Fibroblast of lung (primary cell): Measurements from ENCODE around the gene ZC3H13.

Source experiments
- EZH2 ChIP-seq: IDR thresholded peaks from 2 replicates; pipeline ENCODE4 v1.5.1; 2012; ENCODE audit warnings: low read length, control low read depth, mild to moderate bottlenecking; ENCODE audit errors: missing control alignments
- TF ChIP-seq, protein P1 (sequence below), 2 donors: IDR thresholded peaks in 1 of 2; conservative IDR thresholded peaks in 1 of 2; 1 replicate in 1 of 2; 2 replicates in 1 of 2; pipeline ENCODE4 v1.5.1; 2011 to 2012; ENCODE audit warnings: low read length in 2 of 2, control low read depth in 1 of 2, inconsistent platforms in 1 of 2, low read depth in 1 of 2, mild to moderate bottlenecking in 1 of 2

DNA sequence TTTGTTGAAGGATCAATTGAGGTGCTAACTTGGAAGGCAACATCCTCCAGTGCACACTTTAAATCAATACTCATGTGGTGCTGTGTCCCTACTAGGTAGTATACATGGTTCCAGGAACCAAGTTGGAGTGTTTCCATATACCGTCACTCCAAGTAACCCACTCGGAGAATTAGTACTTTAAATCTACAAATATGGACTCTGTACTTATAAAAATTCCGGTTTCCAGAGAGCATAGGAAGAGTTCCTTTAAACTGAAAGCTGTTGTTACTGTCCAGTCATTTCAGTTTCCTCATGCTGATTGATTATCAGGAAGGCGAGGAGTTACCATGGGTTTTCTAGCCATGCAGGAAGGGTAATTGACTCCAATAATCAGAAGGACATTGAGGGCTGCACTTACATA, 45.1 kb upstream of the ZC3H13 start:
- TF ChIP-seq, protein P1, sequence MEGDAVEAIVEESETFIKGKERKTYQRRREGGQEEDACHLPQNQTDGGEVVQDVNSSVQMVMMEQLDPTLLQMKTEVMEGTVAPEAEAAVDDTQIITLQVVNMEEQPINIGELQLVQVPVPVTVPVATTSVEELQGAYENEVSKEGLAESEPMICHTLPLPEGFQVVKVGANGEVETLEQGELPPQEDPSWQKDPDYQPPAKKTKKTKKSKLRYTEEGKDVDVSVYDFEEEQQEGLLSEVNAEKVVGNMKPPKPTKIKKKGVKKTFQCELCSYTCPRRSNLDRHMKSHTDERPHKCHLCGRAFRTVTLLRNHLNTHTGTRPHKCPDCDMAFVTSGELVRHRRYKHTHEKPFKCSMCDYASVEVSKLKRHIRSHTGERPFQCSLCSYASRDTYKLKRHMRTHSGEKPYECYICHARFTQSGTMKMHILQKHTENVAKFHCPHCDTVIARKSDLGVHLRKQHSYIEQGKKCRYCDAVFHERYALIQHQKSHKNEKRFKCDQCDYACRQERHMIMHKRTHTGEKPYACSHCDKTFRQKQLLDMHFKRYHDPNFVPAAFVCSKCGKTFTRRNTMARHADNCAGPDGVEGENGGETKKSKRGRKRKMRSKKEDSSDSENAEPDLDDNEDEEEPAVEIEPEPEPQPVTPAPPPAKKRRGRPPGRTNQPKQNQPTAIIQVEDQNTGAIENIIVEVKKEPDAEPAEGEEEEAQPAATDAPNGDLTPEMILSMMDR (conservative IDR thresholded peaks at IDR 0.05 in 1 of 2, IDR thresholded peaks at IDR 0.05 in 1 of 2; ENCODE audit: low read depth in 1 of 2, low read length in 2 of 2), result no peak
- no peak for TF ChIP-seq EZH2
